ENCODE results near the gene HIP1R. TPM values are rescaled to one million over a fixed set of nuclear protein-coding genes. Genes with fewer than 3 reads are reported as not detected.
"Not testable (repeated sequence)": the region's sequence is repeated elsewhere in the genome, so short reads cannot be mapped to it uniquely, and the experiment has no call there.

The HIP1R gene
- total and polyA plus RNA-seq, 9 donors, result 1.4 to 20.2 (median 10.4) TPM

DNA sequence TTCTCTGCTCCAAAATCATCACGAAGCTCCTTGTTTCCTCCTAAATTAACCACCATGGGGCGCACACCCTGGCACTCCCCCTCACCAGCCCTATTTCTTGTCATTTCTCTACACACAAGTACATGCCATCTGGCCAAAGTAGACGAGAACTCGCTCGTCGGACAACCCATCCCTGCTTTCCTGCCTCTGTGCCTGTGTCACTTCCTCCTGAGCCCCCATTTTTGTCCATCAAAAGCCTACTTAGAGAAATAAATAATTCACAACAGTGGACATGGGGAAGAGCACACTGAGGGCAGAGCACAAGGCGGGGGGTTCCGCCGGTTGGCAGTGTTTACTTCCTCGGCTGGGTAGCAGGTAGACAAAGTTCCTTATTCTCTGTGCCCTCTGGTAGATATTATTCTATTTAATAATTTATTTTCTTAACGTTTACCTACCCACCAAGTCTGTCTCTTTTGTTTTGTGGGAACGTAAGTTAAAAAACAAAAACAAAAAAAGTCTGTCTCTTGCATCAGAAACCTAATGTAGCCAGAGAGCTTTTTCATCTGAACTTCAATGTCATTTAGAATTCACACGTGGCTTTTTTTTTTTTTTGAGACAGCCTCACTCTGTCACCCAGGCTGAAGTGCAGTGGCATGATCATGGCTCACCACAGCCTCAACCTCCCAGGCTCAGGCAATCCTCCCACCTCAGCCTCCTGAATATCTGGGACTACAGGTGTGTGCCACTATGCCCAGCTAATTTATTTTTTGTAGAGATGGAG lies 54.7 kb downstream of the HIP1R start:
- Histone ChIP-seq H3K27ac (no peak overlapping the region), H3K4me3 (no peak overlapping the region), H3K4me1 (ENCODE audit: insufficient read depth) (peaks cover 18% of the 10 kb centered on the region), H3K27me3 (no peaks in the 10 kb centered on the region), H3K9me3 (no peaks in the 10 kb centered on the region), H3K36me3 (no peaks in the 10 kb centered on the region)
- TF ChIP-seq EP300 (IDR thresholded peaks at IDR 0.05) (no peak), CTCF (IDR thresholded peaks at IDR 0.05) (no peak), POLR2A (IDR thresholded peaks at IDR 0.05) (no peak)
- no peak for DNase-seq
- intact Hi-C loops (cut with DNase I), result no loop called here
- WGBS, 3 donors, result 86% methylated on average over 13 of the region's 13 CpGs

DNA sequence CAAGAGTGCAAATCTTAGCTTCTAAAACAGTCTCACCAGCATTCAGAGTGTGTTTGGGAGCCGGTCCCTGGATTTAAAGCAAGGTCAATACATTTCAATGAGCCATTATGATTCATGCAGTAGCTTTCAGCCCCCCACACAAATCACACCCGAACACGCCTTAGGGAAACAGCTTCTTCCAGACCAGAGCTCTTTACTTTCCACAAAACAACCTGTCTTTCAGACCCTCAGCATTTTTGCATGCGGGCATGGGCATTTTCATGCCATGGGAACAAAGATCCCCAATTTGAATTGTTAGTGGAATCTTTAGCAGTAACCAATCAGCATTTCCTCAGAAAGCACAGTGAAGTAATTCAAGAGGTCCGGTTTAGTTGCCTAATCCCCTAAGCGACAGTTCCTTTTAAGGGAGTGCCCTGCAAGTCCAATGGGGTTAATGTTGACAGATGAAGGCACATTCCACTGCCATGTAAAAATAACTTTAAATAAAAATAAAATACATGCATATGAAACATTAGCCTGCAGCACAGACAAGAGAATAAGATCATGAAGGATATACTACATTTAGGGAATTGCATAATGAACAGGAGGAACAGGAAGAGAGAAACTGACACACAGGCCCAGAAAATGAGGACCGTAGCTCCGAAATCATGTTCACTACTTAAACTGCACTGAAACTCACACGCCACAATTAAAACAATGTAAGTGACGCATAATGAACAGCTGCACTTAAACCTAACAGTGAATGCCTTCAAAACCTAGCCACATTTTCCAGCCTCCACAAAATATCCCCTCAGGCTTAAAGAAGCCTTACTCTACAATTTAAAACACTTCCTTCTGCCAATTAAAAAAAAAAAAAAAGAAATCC lies 56.6 kb downstream of the HIP1R start:
- Histone ChIP-seq H3K36me3 (no peaks in the 10 kb centered on the region), H3K9me3 (no peaks in the 10 kb centered on the region), H3K4me1 (ENCODE audit: insufficient read depth) (peaks cover 18% of the 10 kb centered on the region), H3K27me3 (no peaks in the 10 kb centered on the region), H3K27ac (no peak overlapping the region), H3K4me3 (no peak overlapping the region)
- no peak for DNase-seq
- 37 to 38% (median 38%) methylated on average over 10 of the region's 10 CpGs for WGBS, 3 donors
- intact Hi-C loops (cut with DNase I), result no loop called here
- no peak for TF ChIP-seq EP300 (IDR thresholded peaks at IDR 0.05)
- no peak for TF ChIP-seq POLR2A (IDR thresholded peaks at IDR 0.05)
- no peak for TF ChIP-seq CTCF (IDR thresholded peaks at IDR 0.05)

- WGBS, 3 donors, result 94 to 99% (median 97%) methylated on average over 9 of the region's 9 CpGs
- DNase-seq; H3K36me3 ChIP-seq; H3K27ac ChIP-seq; H3K4me3 ChIP-seq; H3K9me3 ChIP-seq; intact Hi-C loops (cut with DNase I); H3K27me3 ChIP-seq: not testable (repeated sequence)
- H3K4me1 ChIP-seq (ENCODE audit: insufficient read depth), result peaks cover 15% of the 10 kb centered on the region
Observed at GRCh38 chr12:122892724-122893123, 57.5 kb downstream of the HIP1R start.

DNA sequence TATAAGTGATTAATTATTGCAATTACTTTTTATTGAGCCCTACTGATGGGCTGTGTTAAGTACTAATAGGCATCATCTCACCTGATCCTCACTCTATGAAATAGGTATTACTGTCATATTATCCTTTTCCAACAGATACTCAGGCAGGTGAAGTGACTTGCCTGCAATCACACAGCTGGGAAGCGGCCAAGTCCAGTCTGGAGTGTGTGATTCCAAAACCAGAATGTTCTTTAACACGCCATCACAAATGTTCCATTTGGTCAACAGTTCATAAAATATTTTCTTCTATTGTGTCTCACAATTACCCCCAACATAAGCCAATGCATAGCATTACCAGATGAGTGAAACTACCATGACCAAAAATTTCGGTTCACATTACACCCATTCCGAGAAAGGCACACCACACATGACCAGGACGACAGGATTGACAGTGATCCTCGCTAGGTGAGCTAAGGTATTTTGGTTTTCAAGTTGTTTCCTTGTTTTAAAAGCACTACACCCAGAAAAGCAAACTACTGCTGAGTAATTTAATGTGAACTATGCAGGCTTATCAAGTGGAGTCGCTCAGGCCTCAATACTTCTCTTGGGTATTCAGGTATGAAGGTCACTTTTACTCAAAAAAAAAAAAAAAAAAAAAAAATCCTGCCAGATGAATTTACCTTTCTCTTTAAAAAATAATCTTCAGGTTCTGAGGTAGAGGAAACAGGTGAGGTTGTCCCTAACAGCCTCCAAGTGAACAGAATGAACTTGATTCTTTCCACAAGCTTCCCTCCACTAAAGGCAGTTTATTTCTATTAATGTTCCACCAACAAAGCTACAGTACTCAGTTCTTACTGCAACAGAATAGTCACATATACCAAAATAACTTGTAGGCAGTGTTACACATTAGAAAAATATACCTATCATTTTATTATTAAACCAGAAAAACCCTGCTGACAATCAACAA lies 58.2 kb downstream of the HIP1R start:
- peaks cover 11% of the 10 kb centered on the region for H3K4me1 ChIP-seq (ENCODE audit: insufficient read depth)

More for the DNA sequence above, 58.2 kb downstream of the HIP1R start:
- Histone ChIP-seq H3K36me3 (no peaks in the 10 kb centered on the region), H3K27ac (no peak overlapping the region), H3K27me3 (no peaks in the 10 kb centered on the region), H3K4me3 (no peak overlapping the region), H3K9me3 (no peaks in the 10 kb centered on the region)
- TF ChIP-seq CTCF (IDR thresholded peaks at IDR 0.05) (no peak), POLR2A (IDR thresholded peaks at IDR 0.05) (no peak), EP300 (IDR thresholded peaks at IDR 0.05) (no peak)
- intact Hi-C loops (cut with DNase I), result no loop called here
- 91 to 93% (median 92%) methylated on average over 7 of the region's 7 CpGs for WGBS, 3 donors
- DNase-seq, result no peak

All from ovary (tissue), 9 donors.